Subcutaneous abdominal adipose tissue (tissue), 5 donors: ENCODE measurements around the gene CDH22.

Source experiments
- H3K27ac ChIP-seq: one replicate; pipeline ENCODE4 v1.7.0; 2013; ENCODE audit warnings: low read depth, mild to moderate bottlenecking, inconsistent platforms, low read length, moderate library complexity
- H3K27me3 ChIP-seq, 5 donors: one replicate each; pipeline ENCODE4 v1.7.0; 2013; ENCODE audit warnings: low read length in 5 of 5, inconsistent platforms in 1 of 5; ENCODE audit not compliant: control insufficient read depth in 5 of 5, insufficient read depth in 4 of 5
- H3K36me3 ChIP-seq, 5 donors: one replicate each; pipeline ENCODE4 v1.7.0; 2013; ENCODE audit warnings: low read length in 5 of 5; ENCODE audit not compliant: control insufficient read depth in 5 of 5, insufficient read depth in 5 of 5
- H3K4me1 ChIP-seq, 5 donors: one replicate each; pipeline ENCODE4 v1.7.0; 2013; ENCODE audit warnings: low read length in 5 of 5, mild to moderate bottlenecking in 3 of 5, moderate library complexity in 1 of 5; ENCODE audit not compliant: control insufficient read depth in 5 of 5, insufficient read depth in 5 of 5
- H3K4me3 ChIP-seq, 5 donors: one replicate each; pipeline ENCODE4 v1.7.0; 2013; ENCODE audit warnings: low read length in 5 of 5, low read depth in 1 of 5
- H3K9ac ChIP-seq, 5 donors: one replicate each; pipeline ENCODE4 v1.7.0; 2013; ENCODE audit warnings: low read length in 5 of 5, mild to moderate bottlenecking in 4 of 5, moderate library complexity in 3 of 5
- H3K9me3 ChIP-seq, 5 donors: one replicate each; pipeline ENCODE4 v1.7.0; 2013; ENCODE audit warnings: low read length in 5 of 5; ENCODE audit not compliant: control insufficient read depth in 5 of 5
- donor health status: healthy.
- donor health status: healthy.
- donor health status: healthy.
- donor health status: healthy.
- donor health status: healthy.

Gene CDH22

GRCh38 chr20:46351357-46352058 lies 43.2 kb upstream of the CDH22 start:
- no peaks in the 10 kb centered on the region for H3K27me3 ChIP-seq
- peak overlapping the region in 1 of 5 donors; percentile 16 for H3K9ac ChIP-seq
- no peak overlapping the region for H3K4me3 ChIP-seq
- H3K36me3 ChIP-seq = peaks cover 0 to 65% (median 28%) of the 10 kb centered on the region in 5 donors
- H3K27ac ChIP-seq = no peak overlapping the region
- H3K4me1 ChIP-seq = peaks cover 0 to 30% (median 16%) of the 10 kb centered on the region in 5 donors
- no peaks in the 10 kb centered on the region for H3K9me3 ChIP-seq

GRCh38 chr20:46350986-46351267 lies 42.6 kb upstream of the CDH22 start:
- peaks cover 0 to 24% (median 13%) of the 10 kb centered on the region in 5 donors for H3K4me1 ChIP-seq
- H3K36me3 ChIP-seq = peaks cover 0 to 60% (median 28%) of the 10 kb centered on the region in 5 donors
- no peak overlapping the region for H3K4me3 ChIP-seq
- H3K27ac ChIP-seq = no peak overlapping the region
- H3K27me3 ChIP-seq = no peaks in the 10 kb centered on the region
- peak overlapping the region in 1 of 5 donors; percentile 16 for H3K9ac ChIP-seq
- no peaks in the 10 kb centered on the region for H3K9me3 ChIP-seq

GRCh38 chr20:46350201-46350985 lies 42.1 kb upstream of the CDH22 start:
- no peaks in the 10 kb centered on the region for H3K27me3 ChIP-seq
- no peaks in the 10 kb centered on the region for H3K9me3 ChIP-seq
- H3K4me1 ChIP-seq = peaks cover 0 to 23% (median 13%) of the 10 kb centered on the region in 5 donors
- no peak overlapping the region for H3K4me3 ChIP-seq
- no peak overlapping the region for H3K27ac ChIP-seq
- H3K9ac ChIP-seq = peak overlapping the region in 1 of 5 donors; percentile 26
- peaks cover 0 to 55% (median 28%) of the 10 kb centered on the region in 5 donors for H3K36me3 ChIP-seq

GRCh38 chr20:46349742-46350056 lies 41.4 kb upstream of the CDH22 start:
- Histone ChIP-seq H3K36me3 (peaks cover 0 to 50% (median 26%) of the 10 kb centered on the region in 5 donors), H3K27ac (peak overlapping the region; percentile 18), H3K9me3 (no peaks in the 10 kb centered on the region), H3K27me3 (no peaks in the 10 kb centered on the region), H3K4me1 (peaks cover 0 to 23% (median 13%) of the 10 kb centered on the region in 5 donors), H3K4me3 (no peak overlapping the region), H3K9ac (no peak overlapping the region)

- Histone ChIP-seq H3K27me3 (no peaks in the 10 kb centered on the region), H3K4me1 (peaks cover 0 to 23% (median 13%) of the 10 kb centered on the region in 5 donors), H3K9ac (no peak overlapping the region), H3K36me3 (peaks cover 0 to 45% (median 23%) of the 10 kb centered on the region in 5 donors), H3K9me3 (no peaks in the 10 kb centered on the region), H3K4me3 (no peak overlapping the region), H3K27ac (peak overlapping the region; percentile 18)
Measured at GRCh38 chr20:46349035-46349741, 40.9 kb upstream of the CDH22 start.

GRCh38 chr20:46347841-46348803 lies 39.8 kb upstream of the CDH22 start:
- H3K36me3 ChIP-seq = peaks cover 0 to 38% (median 23%) of the 10 kb centered on the region in 5 donors
- H3K27me3 ChIP-seq = peaks cover 0 to 9% (median 4%) of the 10 kb centered on the region in 5 donors
- no peaks in the 10 kb centered on the region for H3K9me3 ChIP-seq
- H3K4me1 ChIP-seq = peaks cover 0 to 28% (median 17%) of the 10 kb centered on the region in 5 donors
- no peak overlapping the region for H3K9ac ChIP-seq
- no peak overlapping the region for H3K27ac ChIP-seq
- H3K4me3 ChIP-seq = no peak overlapping the region

- H3K9ac ChIP-seq = no peak overlapping the region
- peaks cover 0 to 34% (median 18%) of the 10 kb centered on the region in 5 donors for H3K4me1 ChIP-seq
- peaks cover 10 to 22% (median 17%) of the 10 kb centered on the region in 5 donors for H3K27me3 ChIP-seq
- peaks cover 0 to 35% (median 22%) of the 10 kb centered on the region in 5 donors for H3K36me3 ChIP-seq
- H3K27ac ChIP-seq = no peak overlapping the region
- H3K4me3 ChIP-seq = no peak overlapping the region
- no peaks in the 10 kb centered on the region for H3K9me3 ChIP-seq
Measured at GRCh38 chr20:46346770-46347169, 38.5 kb upstream of the CDH22 start.

GRCh38 chr20:46344488-46345162 lies 36.3 kb upstream of the CDH22 start:
- no peak overlapping the region for H3K9ac ChIP-seq
- no peaks in the 10 kb centered on the region for H3K9me3 ChIP-seq
- H3K36me3 ChIP-seq = peaks cover 0 to 14% (median 2%) of the 10 kb centered on the region in 5 donors
- no peak overlapping the region for H3K4me3 ChIP-seq
- peaks cover 21 to 33% (median 29%) of the 10 kb centered on the region in 5 donors for H3K27me3 ChIP-seq
- no peak overlapping the region for H3K27ac ChIP-seq
- H3K4me1 ChIP-seq = peaks cover 0 to 27% (median 18%) of the 10 kb centered on the region in 5 donors

GRCh38 chr20:46343975-46344357 lies 35.7 kb upstream of the CDH22 start:
- Histone ChIP-seq H3K27me3 (peaks cover 24 to 37% (median 33%) of the 10 kb centered on the region in 5 donors), H3K27ac (no peak overlapping the region), H3K36me3 (peaks cover 0 to 11% (median 2%) of the 10 kb centered on the region in 5 donors), H3K9ac (no peak overlapping the region), H3K4me1 (peaks cover 0 to 20% (median 16%) of the 10 kb centered on the region in 5 donors), H3K9me3 (no peaks in the 10 kb centered on the region), H3K4me3 (no peak overlapping the region)
